Keratinocyte (primary cell): Measurements from ENCODE around the gene DLG2.

ENCODE experiments used
- EZH2 ChIP-seq: IDR thresholded peaks from one replicate; pipeline ENCODE4 v1.6.1; 2012; ENCODE audit warnings: inconsistent platforms, mild to moderate bottlenecking, low read length, moderate library complexity
- TF ChIP-seq, protein P1 (sequence below), 3 experiments: IDR thresholded peaks in 1 of 3; conservative IDR thresholded peaks in 1 of 3; optimal IDR thresholded peaks in 1 of 3; 2 replicates in 2 of 3; 3 replicates in 1 of 3; pipeline versions ENCODE3 to v1.5.1; 2011; ENCODE audit warnings: low read length in 3 of 3, mild to moderate bottlenecking in 3 of 3, moderate library complexity in 2 of 3, control low read depth in 1 of 3, inconsistent platforms in 1 of 3; ENCODE audit not compliant: insufficient read depth in 2 of 3; ENCODE audit errors: extremely low read depth in 1 of 3

DNA sequence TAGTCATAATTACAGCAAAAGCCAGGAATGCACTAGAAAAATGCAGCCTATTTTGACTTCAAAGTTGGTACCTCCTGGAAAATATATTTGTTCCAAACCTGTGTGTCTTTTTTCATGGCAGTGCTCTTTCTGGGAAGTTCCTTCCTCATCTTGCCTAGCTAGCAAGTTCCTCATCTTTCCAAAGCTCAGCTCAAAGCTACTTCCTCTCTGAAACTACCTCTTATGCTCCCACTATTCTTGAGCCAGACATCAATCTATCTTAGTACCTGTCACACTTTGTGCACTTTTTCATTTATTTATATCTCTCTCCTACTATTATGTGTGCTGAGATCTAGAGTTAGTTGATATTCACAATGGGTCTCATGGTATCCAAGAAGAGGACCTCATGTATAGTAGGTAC lies 2149.4 kb downstream of the DLG2 start:
- no peak for TF ChIP-seq EZH2
- TF ChIP-seq, protein P1, sequence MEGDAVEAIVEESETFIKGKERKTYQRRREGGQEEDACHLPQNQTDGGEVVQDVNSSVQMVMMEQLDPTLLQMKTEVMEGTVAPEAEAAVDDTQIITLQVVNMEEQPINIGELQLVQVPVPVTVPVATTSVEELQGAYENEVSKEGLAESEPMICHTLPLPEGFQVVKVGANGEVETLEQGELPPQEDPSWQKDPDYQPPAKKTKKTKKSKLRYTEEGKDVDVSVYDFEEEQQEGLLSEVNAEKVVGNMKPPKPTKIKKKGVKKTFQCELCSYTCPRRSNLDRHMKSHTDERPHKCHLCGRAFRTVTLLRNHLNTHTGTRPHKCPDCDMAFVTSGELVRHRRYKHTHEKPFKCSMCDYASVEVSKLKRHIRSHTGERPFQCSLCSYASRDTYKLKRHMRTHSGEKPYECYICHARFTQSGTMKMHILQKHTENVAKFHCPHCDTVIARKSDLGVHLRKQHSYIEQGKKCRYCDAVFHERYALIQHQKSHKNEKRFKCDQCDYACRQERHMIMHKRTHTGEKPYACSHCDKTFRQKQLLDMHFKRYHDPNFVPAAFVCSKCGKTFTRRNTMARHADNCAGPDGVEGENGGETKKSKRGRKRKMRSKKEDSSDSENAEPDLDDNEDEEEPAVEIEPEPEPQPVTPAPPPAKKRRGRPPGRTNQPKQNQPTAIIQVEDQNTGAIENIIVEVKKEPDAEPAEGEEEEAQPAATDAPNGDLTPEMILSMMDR (optimal IDR thresholded peaks at IDR 0.05 in 1 of 3, IDR thresholded peaks at IDR 0.05 in 1 of 3, conservative IDR thresholded peaks at IDR 0.05 in 1 of 3; ENCODE audit: extremely low read depth in 1 of 3, insufficient read depth in 2 of 3, low read length in 3 of 3) = no peak
